Right lobe of liver (tissue), 4 donors: ENCODE data around the gene H2AZ2.

Experiments used
- CTCF ChIP-seq, 4 donors: fragments of 200-600 bp in 3 of 4; fragments of 450-650 bp in 1 of 4; IDR thresholded peaks; one replicate each; pipeline versions ENCODE4 v1.5.1 to v1.8.0; 2016 to 2022; ENCODE audit warnings: antibody characterized with exemption in 4 of 4, mild to moderate bottlenecking in 2 of 4
- POLR2A ChIP-seq: fragments of 450-650 bp; IDR thresholded peaks from one replicate; pipeline ENCODE4 v1.6.1; 2017; ENCODE audit warnings: antibody characterized with exemption, mild to moderate bottlenecking
- donor health status: DM: no; HTN: no; CAD: no.
- donor health status: DM: no; HTN: no; CAD: no.
- donor health status: DM: no; HTN: yes; CAD: no.

- TF ChIP-seq CTCF (IDR thresholded peaks at IDR 0.05) (no peak), POLR2A (no peak)
Observed at GRCh38 chr7:44787762-44788161, 60.1 kb downstream of the H2AZ2 start.
